ENCODE results near the gene CFB. TPM values are rescaled to one million over a fixed set of nuclear protein-coding genes. Genes with fewer than 3 reads are reported as not detected.
"Not testable (repeated sequence)": the region's sequence is repeated elsewhere in the genome, so short reads cannot be mapped to it uniquely, and the experiment has no call there.

Gene CFB
- total RNA-seq, 2 donors from 2014 or later = 0.65 TPM; not detected in 1

GRCh38 chr6:31972709-31973350 is 26.9 kb downstream of the CFB start:
- peaks cover 3% of the 10 kb centered on the region for H3K36me3 Mint-ChIP-seq (ENCODE audit: low read depth)
- H3K4me1 Mint-ChIP-seq = peaks cover 37% of the 10 kb centered on the region
- no peaks in the 10 kb centered on the region for H3K9me3 ChIP-seq (ENCODE audit: control insufficient read depth, low read length, poor library complexity, severe bottlenecking)

DNA sequence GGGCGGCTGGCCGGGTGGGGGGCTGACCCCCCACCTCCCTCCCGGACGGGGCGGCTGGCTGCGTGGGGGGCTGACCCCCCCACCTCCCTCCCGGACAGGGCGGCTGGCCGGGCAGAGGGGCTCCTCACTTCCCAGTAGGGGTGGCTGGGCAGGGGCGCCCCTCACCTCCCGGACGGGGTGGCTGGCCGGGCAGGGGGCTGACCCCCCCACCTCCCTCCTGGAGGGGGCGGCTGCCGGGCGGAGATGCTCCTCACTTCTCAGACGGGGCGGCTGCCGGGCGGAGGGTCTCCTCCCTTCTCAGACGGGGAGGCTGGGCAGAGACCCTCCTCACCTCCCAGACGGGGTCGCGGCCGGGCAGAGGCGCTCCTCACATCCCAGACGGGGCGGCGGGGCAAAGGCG is 30.2 kb downstream of the CFB start:
- peaks cover 31% of the 10 kb centered on the region for H3K4me1 Mint-ChIP-seq
- not testable (repeated sequence) for H3K9me3 ChIP-seq (ENCODE audit: control insufficient read depth, low read length, poor library complexity, severe bottlenecking); H3K4me3 Mint-ChIP-seq; H3K27ac Mint-ChIP-seq; ATAC-seq; H3K36me3 Mint-ChIP-seq (ENCODE audit: low read depth); DNase-seq; H3K27me3 Mint-ChIP-seq

More at GRCh38 chr6:31972709-31973350, 26.9 kb downstream of the CFB start:
- H3K27ac Mint-ChIP-seq = peak overlapping the region; percentile 100
- H3K27me3 Mint-ChIP-seq = no peaks in the 10 kb centered on the region
- no peak for DNase-seq
- peak overlapping the region; percentile 94 for H3K4me3 Mint-ChIP-seq
- no peak for ATAC-seq

DNA sequence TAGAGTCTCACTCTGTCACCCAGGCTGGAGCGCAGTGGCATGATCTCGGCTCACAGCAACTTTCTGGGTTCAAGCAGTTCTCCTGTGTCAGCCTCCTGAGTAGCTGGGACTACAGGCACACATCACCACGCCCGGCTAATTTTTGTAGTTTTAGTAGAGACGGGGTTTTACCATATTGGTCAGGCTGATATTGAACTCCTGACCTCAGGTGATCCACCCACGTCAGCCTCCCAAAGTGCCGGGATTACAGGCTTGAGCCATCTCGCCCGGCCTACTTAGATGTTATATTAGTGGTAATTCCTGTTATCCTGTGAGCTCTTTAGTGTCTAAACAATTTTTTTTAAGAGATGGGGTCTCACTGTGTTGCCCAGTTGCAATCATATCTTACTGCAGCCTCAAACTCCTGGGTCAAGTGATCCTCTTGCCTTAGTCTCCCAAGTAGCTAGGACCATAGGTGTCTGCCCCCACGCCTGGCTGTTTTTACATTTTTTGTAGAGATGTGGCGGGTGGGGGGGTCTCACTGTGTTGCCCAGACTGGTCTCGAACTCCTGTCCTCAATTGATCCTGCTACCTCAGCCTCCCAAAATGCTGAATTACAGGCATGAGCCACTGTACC is 32.0 kb downstream of the CFB start:
- no peak overlapping the region for H3K4me3 Mint-ChIP-seq
- H3K27ac Mint-ChIP-seq = no peak overlapping the region
- ATAC-seq = no peak
- H3K9me3 ChIP-seq (ENCODE audit: control insufficient read depth, low read length, poor library complexity, severe bottlenecking) = no peaks in the 10 kb centered on the region
- H3K27me3 Mint-ChIP-seq = no peaks in the 10 kb centered on the region
- H3K36me3 Mint-ChIP-seq (ENCODE audit: low read depth) = peaks cover 2% of the 10 kb centered on the region
- no peak for DNase-seq
- peaks cover 18% of the 10 kb centered on the region for H3K4me1 Mint-ChIP-seq

DNA sequence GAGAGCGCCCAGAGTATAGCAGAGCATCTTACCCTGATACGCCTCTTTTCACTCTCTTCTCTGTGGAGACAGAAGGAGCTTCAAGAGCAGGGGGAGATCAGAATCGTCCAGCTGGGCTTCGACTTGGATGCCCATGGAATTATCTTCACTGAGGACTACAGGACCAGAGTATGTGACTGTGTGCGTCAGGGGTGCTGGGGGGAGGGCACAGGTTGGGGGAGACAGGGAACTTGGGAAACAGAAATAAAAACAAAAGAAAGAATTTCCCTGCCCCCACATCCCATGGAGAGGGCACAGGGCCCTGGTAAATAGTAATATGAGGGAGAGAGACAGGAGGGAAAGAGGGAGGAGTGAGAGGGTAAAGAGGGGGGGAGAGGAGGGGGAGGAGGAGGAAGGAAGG is 32.9 kb downstream of the CFB start:
- Mint-ChIP-seq H3K36me3 (ENCODE audit: low read depth) (peaks cover 2% of the 10 kb centered on the region), H3K4me3 (no peak overlapping the region), H3K27me3 (no peaks in the 10 kb centered on the region), H3K4me1 (peaks cover 12% of the 10 kb centered on the region), H3K27ac (no peak overlapping the region)
- no peaks in the 10 kb centered on the region for H3K9me3 ChIP-seq (ENCODE audit: control insufficient read depth, low read length, poor library complexity, severe bottlenecking)
- DNase-seq = no peak
- no peak for ATAC-seq

DNA sequence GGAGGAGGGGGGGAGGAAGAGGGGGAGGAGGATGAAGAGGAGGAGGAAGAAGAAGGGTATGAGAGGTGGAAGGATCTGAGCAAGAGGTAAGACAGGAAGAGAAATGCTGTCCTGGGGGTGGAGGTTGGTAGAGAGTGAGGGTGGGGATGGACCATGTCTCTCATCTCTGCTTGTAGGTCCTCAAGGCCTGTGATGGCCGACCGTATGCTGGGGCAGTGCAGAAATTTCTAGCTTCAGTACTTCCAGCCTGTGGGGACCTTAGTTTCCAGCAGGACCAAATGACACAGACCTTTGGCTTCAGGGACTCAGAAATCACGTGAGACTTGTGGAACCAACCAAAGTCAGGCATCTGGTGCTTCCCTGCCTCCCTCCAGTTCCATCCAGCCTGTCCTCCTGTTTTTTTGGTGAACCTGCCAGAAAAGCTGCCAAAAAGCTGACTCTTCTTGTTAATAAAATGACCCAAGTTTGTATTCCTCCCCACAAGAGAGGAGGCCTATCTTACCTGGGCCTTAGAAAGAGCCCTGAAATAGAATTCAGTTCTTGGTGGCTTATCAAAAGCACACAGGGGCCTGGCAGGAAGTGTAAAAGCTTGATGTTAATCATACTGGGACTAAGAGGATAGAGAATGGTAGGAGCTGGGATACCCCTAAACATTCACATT is 33.5 kb downstream of the CFB start:
- H3K9me3 ChIP-seq (ENCODE audit: control insufficient read depth, low read length, poor library complexity, severe bottlenecking) = no peaks in the 10 kb centered on the region
- ATAC-seq (no peak), DNase-seq (no peak)
- Mint-ChIP-seq H3K36me3 (ENCODE audit: low read depth) (peaks cover 2% of the 10 kb centered on the region), H3K27ac (no peak overlapping the region), H3K4me3 (peak overlapping the region; percentile 36), H3K27me3 (no peaks in the 10 kb centered on the region), H3K4me1 (peaks cover 9% of the 10 kb centered on the region)

GRCh38 chr6:31980195-31980876 is 34.4 kb downstream of the CFB start:
- not testable (repeated sequence) for H3K4me3 Mint-ChIP-seq; ATAC-seq; H3K27ac Mint-ChIP-seq; H3K9me3 ChIP-seq (ENCODE audit: control insufficient read depth, low read length, poor library complexity, severe bottlenecking); H3K27me3 Mint-ChIP-seq; DNase-seq; H3K36me3 Mint-ChIP-seq (ENCODE audit: low read depth); H3K4me1 Mint-ChIP-seq

DNA sequence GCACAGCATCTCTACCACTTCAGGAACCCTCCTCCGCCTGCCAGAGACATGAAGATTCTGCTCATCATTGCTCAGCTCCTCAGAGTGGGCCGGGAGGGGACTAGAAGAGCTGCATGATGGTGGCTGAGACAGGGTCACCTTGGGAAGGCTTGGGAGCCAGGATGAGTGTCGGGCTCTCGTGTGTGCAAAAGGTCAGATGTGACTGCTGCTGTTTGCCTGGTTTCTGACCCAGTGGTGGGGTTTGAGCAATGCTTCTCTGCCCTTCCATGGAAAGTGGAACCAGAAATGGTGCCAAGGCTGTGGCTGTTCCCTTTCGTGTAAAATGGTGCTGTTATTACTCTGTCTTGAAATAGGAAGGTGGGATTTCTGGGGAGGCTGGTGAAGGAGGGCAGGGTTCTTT is 35.1 kb downstream of the CFB start:
- ATAC-seq; H3K27me3 Mint-ChIP-seq; H3K9me3 ChIP-seq (ENCODE audit: control insufficient read depth, low read length, poor library complexity, severe bottlenecking); H3K27ac Mint-ChIP-seq; H3K36me3 Mint-ChIP-seq (ENCODE audit: low read depth); H3K4me3 Mint-ChIP-seq; DNase-seq; H3K4me1 Mint-ChIP-seq: not testable (repeated sequence)

- H3K36me3 Mint-ChIP-seq (ENCODE audit: low read depth); ATAC-seq; H3K4me1 Mint-ChIP-seq: not testable (repeated sequence)
Measured at GRCh38 chr6:31981744-31982143, 35.8 kb downstream of the CFB start, which contains the start of gene C4A. Gene C4A, plus strand, starts transcription at chr6:31982057. Its CDS starts 51 bp downstream, at chr6:31982108.

GRCh38 chr6:31989363-31989762 is 43.5 kb downstream of the CFB start:
- not testable (repeated sequence) for H3K36me3 Mint-ChIP-seq (ENCODE audit: low read depth); H3K27ac Mint-ChIP-seq; H3K4me3 Mint-ChIP-seq; DNase-seq; H3K9me3 ChIP-seq (ENCODE audit: control insufficient read depth, low read length, poor library complexity, severe bottlenecking); H3K27me3 Mint-ChIP-seq; ATAC-seq; H3K4me1 Mint-ChIP-seq

More at GRCh38 chr6:31981744-31982143, 35.8 kb downstream of the CFB start, which contains the start of gene C4A:
- not testable (repeated sequence) for H3K27ac Mint-ChIP-seq; H3K27me3 Mint-ChIP-seq; H3K4me3 Mint-ChIP-seq; H3K9me3 ChIP-seq (ENCODE audit: control insufficient read depth, low read length, poor library complexity, severe bottlenecking); DNase-seq

- not testable (repeated sequence) for H3K9me3 ChIP-seq (ENCODE audit: control insufficient read depth, low read length, poor library complexity, severe bottlenecking); H3K27ac Mint-ChIP-seq; H3K4me3 Mint-ChIP-seq; ATAC-seq; DNase-seq; H3K27me3 Mint-ChIP-seq; H3K4me1 Mint-ChIP-seq; H3K36me3 Mint-ChIP-seq (ENCODE audit: low read depth)
Measured at GRCh38 chr6:31994421-31994820, 48.5 kb downstream of the CFB start.

DNA sequence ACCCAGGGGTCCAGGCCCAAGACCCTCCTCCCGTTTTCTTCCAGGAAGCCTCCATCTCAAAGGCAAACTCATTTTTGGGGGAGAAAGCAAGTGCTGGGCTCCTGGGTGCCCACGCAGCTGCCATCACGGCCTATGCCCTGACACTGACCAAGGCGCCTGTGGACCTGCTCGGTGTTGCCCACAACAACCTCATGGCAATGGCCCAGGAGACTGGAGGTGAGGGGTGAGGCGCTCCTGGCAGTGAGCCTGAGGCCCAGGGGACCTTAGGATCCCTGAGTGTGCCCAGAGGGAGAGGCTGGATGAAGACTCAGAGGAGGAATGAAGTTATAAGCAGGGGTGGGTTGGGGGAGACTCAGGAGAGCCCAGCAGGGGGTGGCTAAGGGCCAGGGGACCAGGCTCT is 50.5 kb downstream of the CFB start:
- not testable (repeated sequence) for H3K36me3 Mint-ChIP-seq (ENCODE audit: low read depth); DNase-seq; H3K27ac Mint-ChIP-seq; H3K27me3 Mint-ChIP-seq; H3K9me3 ChIP-seq (ENCODE audit: control insufficient read depth, low read length, poor library complexity, severe bottlenecking); ATAC-seq; H3K4me1 Mint-ChIP-seq; H3K4me3 Mint-ChIP-seq

Measured in T-helper 17 cell (primary cell).